Measurements from ENCODE around the gene SLX1B. TPM values are rescaled to one million over a fixed set of nuclear protein-coding genes. Genes with fewer than 3 reads are reported as not detected.
A peak's percentile ranks its signal among the peaks of the same experiment; 100 is the strongest.
"Not testable (repeated sequence)": the region's sequence is repeated elsewhere in the genome, so short reads cannot be mapped to it uniquely, and the experiment has no call there.

SLX1B gene
- 10 to 100 TPM in 6 of 8 experiments, 1 to 10 TPM in 2; 7.7 to 25.4 (median 12.4) TPM for total RNA-seq

- peak; percentile 89 to 93 (median 91) for ATAC-seq (replicated peaks in 6 of 8)
- in situ Hi-C loops (cut with MboI; ENCODE audit: low pct_unique_long_range_greater_than_20kb in 2 of 9, low sequenced_read_pairs in 9 of 9, unreplicated experiment in 9 of 9); H3K27ac ChIP-seq; H3K4me1 ChIP-seq (replicated peaks in 1 of 2); H3K4me3 ChIP-seq: not testable (repeated sequence)
- no CpG with 5 or more reads among the region's 33 CpGs for whole genome bisulfite sequencing, 10 experiments
Observed at GRCh38 chr16:29454269-29454668, at the start of gene SLX1B, which contains the start of gene BOLA2. Gene SLX1B (plus strand): TSS chr16:29454533. Gene BOLA2 (minus strand): TSS chr16:29454351. CDS start chr16:29454253, 98 bp downstream.

- ATAC-seq (replicated peaks in 6 of 8); H3K4me3 ChIP-seq; H3K4me1 ChIP-seq (replicated peaks in 1 of 2); in situ Hi-C loops (cut with MboI; ENCODE audit: low pct_unique_long_range_greater_than_20kb in 2 of 9, low sequenced_read_pairs in 9 of 9, unreplicated experiment in 9 of 9); H3K27ac ChIP-seq: not testable (repeated sequence)
- WGBS, 10 experiments: 20 to 50% methylated on average over 1 of the region's 7 CpGs; no CpG with 5 or more reads in 8 of the 10 experiments
Observed at GRCh38 chr16:29405249-29405648, 49.1 kb upstream of the SLX1B start.

- H3K27ac ChIP-seq; ATAC-seq (replicated peaks in 6 of 8); in situ Hi-C loops (cut with MboI; ENCODE audit: low pct_unique_long_range_greater_than_20kb in 2 of 9, low sequenced_read_pairs in 9 of 9, unreplicated experiment in 9 of 9); H3K4me3 ChIP-seq; H3K4me1 ChIP-seq (replicated peaks in 1 of 2): not testable (repeated sequence)
- 92 to 100% (median 100%) methylated on average over 2 of the region's 2 CpGs; no CpG with 5 or more reads in 7 of the 10 experiments for WGBS, 10 experiments
Observed at GRCh38 chr16:29423587-29423986, 30.7 kb upstream of the SLX1B start.

GRCh38 chr16:29425390-29425789 is 28.9 kb upstream of the SLX1B start:
- H3K4me3 ChIP-seq; in situ Hi-C loops (cut with MboI; ENCODE audit: low pct_unique_long_range_greater_than_20kb in 2 of 9, low sequenced_read_pairs in 9 of 9, unreplicated experiment in 9 of 9); H3K4me1 ChIP-seq (replicated peaks in 1 of 2); H3K27ac ChIP-seq; ATAC-seq (replicated peaks in 6 of 8): not testable (repeated sequence)
- WGBS, 10 experiments: 100% methylated on average over 2 of the region's 3 CpGs; no CpG with 5 or more reads in 9 of the 10 experiments

- WGBS, 10 experiments: no CpG with 5 or more reads among the region's 21 CpGs
- H3K27ac ChIP-seq; H3K4me3 ChIP-seq; in situ Hi-C loops (cut with MboI; ENCODE audit: low pct_unique_long_range_greater_than_20kb in 2 of 9, low sequenced_read_pairs in 9 of 9, unreplicated experiment in 9 of 9); H3K4me1 ChIP-seq (replicated peaks in 1 of 2): not testable (repeated sequence)
- peak; percentile 4 to 32 (median 24) for ATAC-seq (replicated peaks in 6 of 8)
Observed at GRCh38 chr16:29453754-29454153, 579 bp upstream of the SLX1B start.

- peak; percentile 58 to 80 (median 76) for ATAC-seq (replicated peaks in 6 of 8)
- H3K27ac ChIP-seq; in situ Hi-C loops (cut with MboI; ENCODE audit: low pct_unique_long_range_greater_than_20kb in 2 of 9, low sequenced_read_pairs in 9 of 9, unreplicated experiment in 9 of 9); H3K4me1 ChIP-seq (replicated peaks in 1 of 2); H3K4me3 ChIP-seq: not testable (repeated sequence)
- no CpG with 5 or more reads among the region's 29 CpGs for WGBS, 10 experiments
Observed at GRCh38 chr16:29454828-29455227, 495 bp downstream of the SLX1B start.

GRCh38 chr16:29457660-29458059 is 3.3 kb downstream of the SLX1B start:
- H3K4me1 ChIP-seq (replicated peaks in 1 of 2); ATAC-seq (replicated peaks in 6 of 8); in situ Hi-C loops (cut with MboI; ENCODE audit: low pct_unique_long_range_greater_than_20kb in 2 of 9, low sequenced_read_pairs in 9 of 9, unreplicated experiment in 9 of 9); H3K4me3 ChIP-seq; H3K27ac ChIP-seq: not testable (repeated sequence)
- no CpG with 5 or more reads among the region's 2 CpGs for WGBS, 10 experiments

GRCh38 chr16:29459706-29460646 is 5.6 kb downstream of the SLX1B start, which contains the start of gene SULT1A4:
Gene SULT1A4 (plus strand): TSS chr16:29459913. CDS start chr16:29461386, 1,473 bp downstream.
- H3K27ac ChIP-seq: not testable (repeated sequence)

GRCh38 chr16:29460647-29461030 is 6.3 kb downstream of the SLX1B start:
- ATAC-seq (replicated peaks in 6 of 8): peak; percentile 4 to 36 (median 18)
- H3K4me3 ChIP-seq; in situ Hi-C loops (cut with MboI; ENCODE audit: low pct_unique_long_range_greater_than_20kb in 2 of 9, low sequenced_read_pairs in 9 of 9, unreplicated experiment in 9 of 9); H3K27ac ChIP-seq; H3K4me1 ChIP-seq (replicated peaks in 1 of 2): not testable (repeated sequence)
- no CpG with 5 or more reads among the region's 9 CpGs for WGBS, 10 experiments

More at GRCh38 chr16:29459706-29460646, 5.6 kb downstream of the SLX1B start, which contains the start of gene SULT1A4:
- in situ Hi-C loops (cut with MboI; ENCODE audit: low pct_unique_long_range_greater_than_20kb in 2 of 9, low sequenced_read_pairs in 9 of 9, unreplicated experiment in 9 of 9); H3K4me3 ChIP-seq; H3K4me1 ChIP-seq (replicated peaks in 1 of 2): not testable (repeated sequence)
- ATAC-seq (replicated peaks in 6 of 8): peak; percentile 63 to 86 (median 78)
- no CpG with 5 or more reads among the region's 13 CpGs for WGBS, 10 experiments

GRCh38 chr16:29465985-29466824 is 11.9 kb downstream of the SLX1B start:
- peak; percentile 17 to 75 (median 62) for ATAC-seq (replicated peaks in 6 of 8)
- no CpG with 5 or more reads among the region's 57 CpGs for WGBS, 10 experiments
- H3K27ac ChIP-seq; H3K4me3 ChIP-seq; H3K4me1 ChIP-seq (replicated peaks in 1 of 2); in situ Hi-C loops (cut with MboI; ENCODE audit: low pct_unique_long_range_greater_than_20kb in 2 of 9, low sequenced_read_pairs in 9 of 9, unreplicated experiment in 9 of 9): not testable (repeated sequence)

GRCh38 chr16:29466904-29467303 is 12.6 kb downstream of the SLX1B start:
- H3K27ac ChIP-seq; H3K4me1 ChIP-seq (replicated peaks in 1 of 2); H3K4me3 ChIP-seq; in situ Hi-C loops (cut with MboI; ENCODE audit: low pct_unique_long_range_greater_than_20kb in 2 of 9, low sequenced_read_pairs in 9 of 9, unreplicated experiment in 9 of 9): not testable (repeated sequence)
- peak; percentile 15 to 46 (median 30) for ATAC-seq (replicated peaks in 6 of 8)
- whole genome bisulfite sequencing, 10 experiments: no CpG with 5 or more reads among the region's 33 CpGs

GRCh38 chr16:29467654-29468366 is 13.5 kb downstream of the SLX1B start:
- no CpG with 5 or more reads among the region's 10 CpGs for WGBS, 10 experiments
- in situ Hi-C loops (cut with MboI; ENCODE audit: low pct_unique_long_range_greater_than_20kb in 2 of 9, low sequenced_read_pairs in 9 of 9, unreplicated experiment in 9 of 9); H3K4me3 ChIP-seq; H3K27ac ChIP-seq; H3K4me1 ChIP-seq (replicated peaks in 1 of 2): not testable (repeated sequence)
- ATAC-seq (replicated peaks in 6 of 8): peak in 7 of 8 experiments; percentile 4 to 77 (median 73)

All from motor neuron (in vitro differentiated cells).